GM19351 (cell line): ENCODE results near the gene PHC2.
A peak's percentile ranks its signal among the peaks of the same experiment; 100 is the strongest.

Source experiments
- ATAC-seq: cut with Tn5 transposase; IDR thresholded peaks from one replicate; pipeline ENCODE4 v1.9.1; 2021; ENCODE audit warnings: mild to moderate bottlenecking, moderate library complexity; ENCODE audit not compliant: unreplicated experiment

The PHC2 gene

DNA sequence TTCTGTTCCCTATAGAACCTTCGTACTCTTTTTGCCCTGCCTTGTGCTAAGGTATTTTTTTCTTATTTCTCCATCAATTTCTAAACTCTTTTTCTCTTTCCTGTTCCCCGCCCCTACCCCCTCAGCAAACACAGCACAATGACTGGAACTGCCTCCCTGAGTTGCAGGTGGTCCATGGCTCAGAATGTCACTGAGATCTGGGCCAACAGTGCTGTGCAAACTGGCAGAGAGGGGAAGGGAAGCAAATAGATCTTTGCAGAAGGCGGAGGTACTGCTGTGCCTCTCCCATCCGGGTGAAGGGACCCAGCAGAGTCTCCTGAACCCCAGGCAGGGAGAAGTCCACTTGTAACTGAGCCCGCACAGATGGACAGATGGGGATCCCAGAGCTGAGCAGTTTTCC is 77.4 kb downstream of the PHC2 start:
- no peak for ATAC-seq

DNA sequence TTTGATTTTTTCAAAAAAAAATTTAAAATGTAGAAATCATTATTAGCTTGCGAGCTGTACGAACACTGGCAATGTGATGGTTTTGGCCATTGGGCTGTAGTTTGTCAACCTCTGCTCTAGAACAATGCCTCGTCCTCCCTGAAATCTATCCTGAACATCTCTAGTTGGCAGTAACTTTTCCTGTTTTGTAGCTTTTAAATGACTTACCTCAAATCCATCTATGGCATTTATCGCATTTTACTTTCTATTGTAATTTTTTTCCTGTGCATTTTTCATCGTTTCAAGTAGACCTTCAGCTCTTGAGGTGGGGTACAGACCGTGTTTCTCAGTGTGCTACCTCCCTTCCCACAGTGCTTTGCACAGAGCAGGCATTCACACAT is 79.6 kb downstream of the PHC2 start:
- no peak for ATAC-seq

- no peak for ATAC-seq
Observed at GRCh38 chr1:33350611-33351280, 80.1 kb downstream of the PHC2 start.

DNA sequence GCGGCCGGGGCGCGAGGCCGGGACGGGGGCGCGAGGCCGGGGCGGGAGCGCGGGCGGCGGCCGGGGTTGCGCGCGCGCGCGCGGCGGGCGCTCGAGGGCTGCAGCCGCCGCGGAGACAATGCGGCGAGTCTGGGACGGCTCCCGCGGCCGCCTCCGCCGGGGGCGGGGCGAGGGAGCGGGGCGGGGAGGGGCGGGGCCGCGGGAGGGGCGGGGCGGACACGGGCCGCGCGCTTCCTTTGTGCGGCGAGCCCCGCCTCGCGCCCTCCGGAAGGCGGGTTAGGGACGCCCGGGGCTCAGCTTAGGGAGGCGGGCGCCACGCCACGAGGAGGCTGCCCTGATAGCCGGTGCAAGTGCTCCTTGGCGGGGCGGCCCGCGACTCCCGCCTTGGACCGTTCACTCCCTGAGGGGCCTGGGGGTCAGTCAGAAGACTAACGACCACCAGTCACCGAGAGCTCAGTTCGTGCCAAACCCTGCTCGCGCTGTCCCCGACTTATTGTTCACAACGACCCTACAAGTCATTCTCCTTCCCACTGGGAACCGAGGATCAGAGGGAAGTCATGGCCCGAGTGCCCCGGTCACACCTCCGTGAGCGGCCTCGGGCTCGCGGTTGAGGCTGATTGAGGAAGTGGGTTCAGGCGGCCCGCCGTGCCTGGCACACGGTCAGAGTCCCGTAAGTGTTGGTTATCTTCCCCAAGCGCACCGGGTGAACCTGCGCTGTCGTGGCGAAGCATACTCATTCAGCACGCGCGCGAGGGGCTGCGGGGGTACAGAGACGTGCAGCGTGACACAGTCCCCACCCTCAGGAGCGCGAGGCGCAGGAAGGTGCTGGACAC is 80.9 kb downstream of the PHC2 start:
- peak; percentile 66 for ATAC-seq

GRCh38 chr1:33349081-33349759 is 81.7 kb downstream of the PHC2 start:
- peak; percentile 23 for ATAC-seq

DNA sequence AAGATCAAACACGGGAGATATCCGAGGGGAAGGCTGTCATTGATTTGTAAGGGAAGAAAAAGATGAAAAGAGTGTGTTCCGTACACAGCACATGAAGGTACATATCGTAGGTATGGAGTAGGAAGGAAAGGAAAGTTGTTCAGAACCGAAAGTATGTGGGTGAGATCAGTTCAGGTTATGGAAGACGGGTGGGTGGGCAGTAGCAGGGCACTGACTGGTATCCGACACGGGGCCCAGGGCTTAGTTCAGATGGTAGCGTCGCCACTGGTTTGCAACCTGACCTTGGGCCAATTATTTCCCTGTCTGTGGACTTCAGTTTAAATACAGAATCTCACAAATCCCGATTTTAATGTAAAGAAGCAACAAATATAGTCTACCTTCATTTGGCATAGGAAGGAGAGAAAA is 82.2 kb downstream of the PHC2 start:
- no peak for ATAC-seq

DNA sequence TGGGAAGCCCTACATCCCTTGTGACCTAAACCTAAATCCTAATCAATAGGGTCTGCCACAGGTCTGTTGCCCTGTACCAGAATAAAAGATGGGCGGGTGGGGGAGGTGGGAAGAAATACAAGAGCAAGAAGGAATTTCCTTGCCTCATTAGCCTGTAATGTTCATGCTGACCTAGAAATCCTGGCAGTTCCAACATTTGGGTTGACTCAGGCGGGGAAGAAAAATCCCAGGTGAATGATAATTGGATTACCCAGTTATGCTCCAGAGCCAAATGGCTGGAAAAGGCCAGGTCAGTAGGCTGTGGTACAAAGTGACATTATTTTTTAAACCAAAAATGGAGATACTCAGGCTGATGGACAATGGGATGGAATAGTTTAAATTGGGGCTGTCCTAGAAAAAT is 82.7 kb downstream of the PHC2 start:
- ATAC-seq = no peak

- ATAC-seq = no peak
Observed at GRCh38 chr1:33347650-33347992, 83.3 kb downstream of the PHC2 start.

DNA sequence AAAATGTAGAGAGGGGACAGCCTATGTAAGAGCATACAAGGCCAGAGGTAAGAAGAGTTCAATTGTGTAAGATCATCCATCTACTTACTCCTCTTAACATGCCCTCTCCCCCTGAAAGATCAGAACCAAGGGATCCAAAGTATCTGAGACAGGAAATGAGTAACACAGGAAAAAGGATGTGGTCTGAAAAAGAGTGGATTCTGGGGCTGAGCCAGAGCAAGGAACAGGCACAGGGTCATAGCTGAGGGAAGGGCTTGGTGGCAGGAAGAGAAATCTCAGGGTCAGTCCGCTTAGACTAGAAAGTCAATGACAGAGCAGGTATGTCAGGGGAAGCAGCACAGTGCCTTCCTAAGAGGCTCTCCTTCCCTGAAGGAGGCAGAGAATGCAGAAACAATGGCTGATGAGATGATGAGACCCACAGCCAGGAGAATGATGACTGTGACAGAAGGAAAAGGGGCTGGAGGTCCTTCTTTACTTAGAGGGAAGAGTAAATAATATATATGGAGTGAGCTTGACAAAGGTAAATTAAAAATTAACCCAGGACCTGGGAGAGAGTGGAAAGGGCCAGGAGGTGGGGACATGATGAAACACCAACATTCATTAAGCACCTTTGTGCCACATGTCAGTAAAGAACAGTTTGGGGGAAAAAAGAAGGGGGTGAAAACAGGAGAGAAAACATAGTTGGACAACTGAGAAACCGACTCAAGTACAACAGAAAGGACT is 83.8 kb downstream of the PHC2 start:
- ATAC-seq = no peak

- no peak for ATAC-seq
Observed at GRCh38 chr1:33346533-33346926, 84.4 kb downstream of the PHC2 start.

GRCh38 chr1:33344896-33345560 is 85.9 kb downstream of the PHC2 start:
- ATAC-seq = no peak

GRCh38 chr1:33343539-33343938 is 87.4 kb downstream of the PHC2 start:
- no peak for ATAC-seq

DNA sequence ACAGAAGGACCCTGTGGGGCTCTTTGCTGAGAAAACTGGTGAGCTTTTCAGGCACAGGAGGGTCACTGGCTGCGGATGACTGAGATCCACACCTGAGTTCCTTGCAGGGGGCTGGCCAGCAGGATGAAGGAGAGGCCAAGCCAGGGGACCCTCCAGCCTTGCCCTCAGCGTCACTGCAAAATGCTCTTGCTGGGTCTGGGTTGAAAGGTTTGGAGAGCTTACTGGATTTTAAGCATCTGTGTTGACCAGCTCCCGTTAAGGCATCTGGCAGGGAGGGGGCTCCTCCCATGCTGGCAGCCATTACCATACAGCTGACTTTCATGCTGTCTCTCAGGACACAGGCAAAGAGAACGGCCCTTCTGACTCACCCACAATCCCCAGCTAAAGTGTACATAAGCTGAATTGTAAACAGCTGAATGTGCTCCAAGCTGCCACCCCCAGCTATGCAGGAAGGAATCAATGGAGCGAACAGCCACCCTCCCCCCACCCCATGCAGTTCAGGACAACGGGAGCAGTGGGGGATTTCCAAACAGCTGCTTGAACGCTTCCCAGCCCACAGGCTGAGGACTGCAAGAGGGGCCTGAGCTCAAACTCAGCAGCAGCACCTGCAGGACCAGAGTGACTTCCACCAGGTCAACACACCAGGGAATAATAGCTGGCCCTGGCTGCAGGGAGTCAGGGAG is 88.7 kb downstream of the PHC2 start:
- ATAC-seq = no peak

GRCh38 chr1:33341190-33341589 is 89.7 kb downstream of the PHC2 start:
- ATAC-seq = no peak

DNA sequence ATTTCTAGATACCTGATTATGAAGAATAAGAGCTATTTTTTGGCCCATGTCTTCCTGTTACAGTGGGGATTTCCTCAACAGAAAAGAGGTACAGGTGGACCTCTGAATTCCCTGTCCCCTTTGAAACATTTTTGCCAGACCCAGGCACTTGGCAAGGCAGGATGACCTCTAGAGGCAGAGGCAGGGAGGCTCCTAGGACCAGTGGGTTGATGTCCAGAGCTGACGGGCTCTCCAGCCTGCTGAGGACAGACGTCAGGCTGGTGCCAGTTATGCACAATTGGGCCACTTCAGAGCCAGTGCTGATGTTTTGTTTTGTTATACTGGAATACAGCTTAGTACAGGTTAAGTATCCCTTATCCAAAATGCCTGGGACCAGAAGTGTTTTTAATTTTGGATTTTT is 91.5 kb downstream of the PHC2 start:
- ATAC-seq = no peak

GRCh38 chr1:33338440-33339211 is 92.3 kb downstream of the PHC2 start:
- no peak for ATAC-seq

DNA sequence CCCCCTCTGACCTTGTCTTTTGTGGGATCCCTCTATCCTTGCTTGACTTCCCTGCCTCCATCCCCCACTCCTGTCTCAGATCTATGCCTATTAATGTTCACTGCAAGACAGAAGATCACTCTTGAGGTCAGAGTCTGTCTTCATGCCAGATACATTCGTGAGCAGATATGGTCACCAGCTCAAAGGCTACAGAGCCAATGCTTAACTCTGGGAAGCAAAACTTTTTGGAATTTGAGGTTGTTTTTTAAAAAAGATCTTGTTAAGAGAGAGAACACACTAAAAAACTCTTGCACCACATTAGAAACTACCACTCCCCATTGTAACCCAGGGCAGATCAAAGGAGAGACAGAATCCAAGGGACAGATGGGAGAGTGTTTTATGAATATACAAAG is 92.9 kb downstream of the PHC2 start:
- ATAC-seq = no peak

GRCh38 chr1:33337441-33337840 is 93.5 kb downstream of the PHC2 start:
- no peak for ATAC-seq

- ATAC-seq = no peak
Observed at GRCh38 chr1:33336580-33336979, 94.3 kb downstream of the PHC2 start.

DNA sequence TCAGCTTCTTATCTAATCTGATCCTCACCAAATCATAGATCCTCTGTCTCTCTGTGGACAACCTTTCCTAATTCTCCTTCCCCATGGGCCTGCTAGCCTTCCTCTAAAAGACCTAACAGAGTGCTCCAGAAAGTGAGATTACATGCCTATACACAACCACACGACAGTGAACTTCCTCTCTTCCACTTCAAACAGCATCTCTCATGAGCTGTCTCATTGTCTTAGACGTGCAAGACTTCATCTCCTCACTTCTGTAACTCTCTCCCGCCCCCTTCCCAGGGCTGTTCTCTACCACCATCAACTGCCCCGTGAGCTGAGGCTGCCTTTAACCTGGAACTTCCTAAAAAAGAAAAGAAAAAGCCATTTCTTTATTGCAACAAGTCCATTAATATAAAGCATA is 95.9 kb downstream of the PHC2 start:
- no peak for ATAC-seq
